WTC11 (cell line): ENCODE results near the gene TPST2.

Experiments
- ETV6 ChIP-seq: sonication (generic); formaldehyde crosslinking; IDR thresholded peaks from 2 replicates; pipeline ENCODE4 v1.8.1; 2022; ENCODE audit warnings: mild to moderate bottlenecking, missing genetic modification reagents
- ZNF121 ChIP-seq: sonication (generic); formaldehyde crosslinking; IDR thresholded peaks from 2 replicates; pipeline ENCODE4 v1.8.0; 2023; ENCODE audit warnings: missing genetic modification reagents
- TF ChIP-seq, protein P1 (sequence below): fragments of 200-600 bp; IDR thresholded peaks from 2 replicates; pipeline ENCODE4 v1.8.0; 2022; ENCODE audit warnings: antibody characterized with exemption

DNA sequence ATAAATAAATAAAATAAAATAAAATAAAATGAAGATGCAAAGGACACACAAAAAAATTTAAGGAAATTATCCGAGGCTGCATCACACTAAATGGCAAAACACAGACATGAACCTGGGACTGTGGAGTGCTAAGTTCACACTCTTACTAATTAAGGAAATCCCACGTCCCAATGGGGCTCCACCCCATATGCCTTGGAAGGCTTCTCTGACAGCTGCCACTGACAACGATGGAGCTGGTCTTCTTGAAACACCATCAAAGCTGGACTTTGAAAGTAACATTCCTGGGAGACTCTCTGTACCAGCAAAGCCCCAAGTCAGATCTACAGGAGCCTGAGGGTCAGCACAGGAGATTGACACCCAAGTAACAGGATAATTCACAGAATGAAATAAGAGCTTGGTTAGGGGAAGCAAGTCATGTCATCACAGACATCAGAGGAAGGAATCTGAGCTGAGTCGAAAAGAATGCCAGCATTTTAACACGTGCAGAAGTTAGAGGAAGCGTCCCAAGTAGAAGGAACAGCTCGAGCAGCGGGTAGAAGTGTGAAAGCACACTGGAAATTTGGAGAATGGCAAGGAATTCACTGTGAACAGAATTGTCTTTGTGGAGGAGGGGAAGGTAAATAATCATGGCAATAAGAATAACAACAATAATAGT is 13.8 kb downstream of the TPST2 start:
- TF ChIP-seq, protein P1, sequence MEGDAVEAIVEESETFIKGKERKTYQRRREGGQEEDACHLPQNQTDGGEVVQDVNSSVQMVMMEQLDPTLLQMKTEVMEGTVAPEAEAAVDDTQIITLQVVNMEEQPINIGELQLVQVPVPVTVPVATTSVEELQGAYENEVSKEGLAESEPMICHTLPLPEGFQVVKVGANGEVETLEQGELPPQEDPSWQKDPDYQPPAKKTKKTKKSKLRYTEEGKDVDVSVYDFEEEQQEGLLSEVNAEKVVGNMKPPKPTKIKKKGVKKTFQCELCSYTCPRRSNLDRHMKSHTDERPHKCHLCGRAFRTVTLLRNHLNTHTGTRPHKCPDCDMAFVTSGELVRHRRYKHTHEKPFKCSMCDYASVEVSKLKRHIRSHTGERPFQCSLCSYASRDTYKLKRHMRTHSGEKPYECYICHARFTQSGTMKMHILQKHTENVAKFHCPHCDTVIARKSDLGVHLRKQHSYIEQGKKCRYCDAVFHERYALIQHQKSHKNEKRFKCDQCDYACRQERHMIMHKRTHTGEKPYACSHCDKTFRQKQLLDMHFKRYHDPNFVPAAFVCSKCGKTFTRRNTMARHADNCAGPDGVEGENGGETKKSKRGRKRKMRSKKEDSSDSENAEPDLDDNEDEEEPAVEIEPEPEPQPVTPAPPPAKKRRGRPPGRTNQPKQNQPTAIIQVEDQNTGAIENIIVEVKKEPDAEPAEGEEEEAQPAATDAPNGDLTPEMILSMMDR: no peak
- TF ChIP-seq ETV6 (CRISPR knock-in tag) (no peak), ZNF121 (no peak)
